KMS-11 (cell line): ENCODE results near the gene OR4L1.

Source experiments
- H2AFZ ChIP-seq: fragments of 200-600 bp; sonication (generic); 2 replicates; pipeline ENCODE4 v1.6.1; 2016; ENCODE audit warnings: antibody characterized with exemption, mixed run types, low read depth
- H3K27ac ChIP-seq: fragments of 200-600 bp; sonication (generic); 2 replicates; pipeline ENCODE4 v1.6.1; 2016; ENCODE audit warnings: mild to moderate bottlenecking, mixed run types
- H3K27me3 ChIP-seq: fragments of 200-600 bp; sonication (generic); 2 replicates; pipeline ENCODE4 v1.6.1; 2017; ENCODE audit warnings: mild to moderate bottlenecking, low read depth, mixed run types, moderate library complexity; ENCODE audit not compliant: insufficient read depth
- H3K36me3 ChIP-seq: fragments of 200-600 bp; sonication (generic); 2 replicates; pipeline ENCODE4 v1.6.1; 2017; ENCODE audit warnings: mild to moderate bottlenecking, mixed run types; ENCODE audit not compliant: insufficient read depth
- H3K4me1 ChIP-seq: fragments of 200-600 bp; sonication (generic); 2 replicates; pipeline ENCODE4 v1.6.1; 2016; ENCODE audit warnings: mild to moderate bottlenecking, low read depth, mixed run types; ENCODE audit not compliant: poor library complexity, severe bottlenecking
- H3K4me2 ChIP-seq: fragments of 200-600 bp; sonication (generic); 2 replicates; pipeline ENCODE4 v1.7.0; 2016; ENCODE audit warnings: mild to moderate bottlenecking, mixed run types
- H3K4me3 ChIP-seq: fragments of 200-600 bp; sonication (generic); IDR thresholded peaks from 2 replicates; pipeline ENCODE4 v1.6.1; 2017; ENCODE audit warnings: low read depth, low read length, mixed read lengths; ENCODE audit not compliant: insufficient read depth
- H3K79me2 ChIP-seq: fragments of 200-600 bp; sonication (generic); 2 replicates; pipeline ENCODE4 v1.6.1; 2016; ENCODE audit warnings: low read depth, mixed run types; ENCODE audit not compliant: insufficient read depth
- H3K9ac ChIP-seq: fragments of 200-600 bp; sonication (generic); 2 replicates; pipeline ENCODE4 v1.6.1; 2016; ENCODE audit warnings: mild to moderate bottlenecking, mixed run types
- H4K20me1 ChIP-seq: fragments of 200-600 bp; sonication (generic); 2 replicates; pipeline ENCODE4 v1.6.1; 2016; ENCODE audit warnings: mild to moderate bottlenecking, mixed run types; ENCODE audit not compliant: insufficient read depth
- TF ChIP-seq, protein P1 (sequence below): fragments of 200-600 bp; sonication (generic); conservative IDR thresholded peaks from 2 replicates; pipeline ENCODE4 v1.6.1; 2017; ENCODE audit warnings: low read depth, mild to moderate bottlenecking, antibody characterized with exemption, low read length, moderate library complexity, mixed read lengths

Gene OR4L1

DNA sequence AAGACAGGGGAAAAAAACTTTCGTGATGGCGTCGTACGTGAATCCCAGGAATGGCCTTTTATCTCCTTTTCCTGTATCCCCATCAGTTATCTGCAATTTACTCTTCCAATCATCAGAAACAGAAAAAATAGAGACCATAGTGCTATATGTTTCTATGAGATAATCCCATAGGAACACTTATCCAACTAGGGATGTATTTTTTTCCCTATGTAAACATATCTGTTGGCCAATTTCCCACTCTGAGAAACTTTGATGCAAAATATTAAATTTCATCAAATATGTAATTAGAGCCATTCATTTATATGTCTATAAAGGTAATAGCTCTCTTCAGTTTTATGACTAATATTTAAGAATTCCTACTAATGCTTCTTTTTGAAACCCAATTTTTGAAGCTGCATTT is 23.9 kb upstream of the OR4L1 start, which contains the start of gene OR4K13:
Gene OR4K13, minus strand, starts transcription at position 101 of the 400 bp plus-strand sequence. CDS start 1,280 bp downstream, outside the sequence.
- TF ChIP-seq, protein P1, sequence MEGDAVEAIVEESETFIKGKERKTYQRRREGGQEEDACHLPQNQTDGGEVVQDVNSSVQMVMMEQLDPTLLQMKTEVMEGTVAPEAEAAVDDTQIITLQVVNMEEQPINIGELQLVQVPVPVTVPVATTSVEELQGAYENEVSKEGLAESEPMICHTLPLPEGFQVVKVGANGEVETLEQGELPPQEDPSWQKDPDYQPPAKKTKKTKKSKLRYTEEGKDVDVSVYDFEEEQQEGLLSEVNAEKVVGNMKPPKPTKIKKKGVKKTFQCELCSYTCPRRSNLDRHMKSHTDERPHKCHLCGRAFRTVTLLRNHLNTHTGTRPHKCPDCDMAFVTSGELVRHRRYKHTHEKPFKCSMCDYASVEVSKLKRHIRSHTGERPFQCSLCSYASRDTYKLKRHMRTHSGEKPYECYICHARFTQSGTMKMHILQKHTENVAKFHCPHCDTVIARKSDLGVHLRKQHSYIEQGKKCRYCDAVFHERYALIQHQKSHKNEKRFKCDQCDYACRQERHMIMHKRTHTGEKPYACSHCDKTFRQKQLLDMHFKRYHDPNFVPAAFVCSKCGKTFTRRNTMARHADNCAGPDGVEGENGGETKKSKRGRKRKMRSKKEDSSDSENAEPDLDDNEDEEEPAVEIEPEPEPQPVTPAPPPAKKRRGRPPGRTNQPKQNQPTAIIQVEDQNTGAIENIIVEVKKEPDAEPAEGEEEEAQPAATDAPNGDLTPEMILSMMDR: no peak
- Histone ChIP-seq H3K4me3 (no peak within 1 kb of the TSS), H2AFZ (no peak within 1 kb of the TSS), H3K9ac (no peak within 1 kb of the TSS), H3K4me2 (no peak within 1 kb of the TSS), H3K4me1 (no peaks in the 10 kb centered on the region), H3K79me2 (no peaks in the 10 kb centered on the region), H4K20me1 (no peaks in the 10 kb centered on the region), H3K27me3 (no peaks in the 10 kb centered on the region), H3K36me3 (no peaks in the 10 kb centered on the region), H3K27ac (no peak within 1 kb of the TSS)

DNA sequence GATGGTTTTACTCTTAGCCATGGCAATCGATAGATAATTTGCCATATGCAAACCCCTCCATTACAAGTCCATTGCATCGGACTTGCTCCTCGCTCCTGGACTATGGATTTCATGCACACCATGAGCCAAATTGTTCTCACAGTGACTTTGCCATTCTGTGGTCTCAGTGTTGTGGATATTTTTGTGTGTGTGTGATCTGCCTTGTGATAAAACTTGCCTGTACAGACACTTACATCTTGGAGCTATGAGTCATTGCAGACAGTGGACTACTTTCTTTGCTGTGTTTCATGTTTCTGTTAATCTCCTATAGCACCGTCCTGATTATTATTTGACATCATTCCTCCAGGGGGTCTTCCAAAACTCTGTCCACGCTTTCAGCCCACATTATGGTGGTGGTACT is 15.6 kb upstream of the OR4L1 start:
- no peaks in the 10 kb centered on the region for H4K20me1 ChIP-seq
- H3K4me3 ChIP-seq: no peak overlapping the region
- no peaks in the 10 kb centered on the region for H3K79me2 ChIP-seq
- H3K9ac ChIP-seq: no peak overlapping the region
- no peaks in the 10 kb centered on the region for H3K4me1 ChIP-seq
- no peaks in the 10 kb centered on the region for H3K27me3 ChIP-seq
- H3K4me2 ChIP-seq: no peak overlapping the region
- TF ChIP-seq, protein P1: no peak
- H2AFZ ChIP-seq: no peak overlapping the region
- no peak overlapping the region for H3K27ac ChIP-seq
- H3K36me3 ChIP-seq: no peaks in the 10 kb centered on the region

DNA sequence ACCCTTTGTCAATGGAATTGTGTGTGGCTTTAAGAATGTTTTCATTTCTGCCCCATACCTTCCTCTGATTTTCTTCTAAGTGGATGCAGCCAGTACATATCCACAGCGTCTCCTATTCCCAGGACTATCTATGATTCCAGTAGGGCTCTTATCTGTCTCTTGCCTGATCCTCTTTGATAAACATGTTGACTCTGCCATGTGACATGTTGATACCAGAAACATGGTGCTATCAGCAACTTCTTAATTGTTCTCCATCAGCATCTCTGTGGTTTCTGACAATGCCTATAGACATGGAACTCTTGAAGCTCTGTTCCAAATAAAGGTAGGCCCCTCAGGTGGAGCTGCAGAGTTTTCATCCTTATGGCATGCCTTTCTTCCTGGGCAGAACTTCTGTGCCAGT is 11.6 kb upstream of the OR4L1 start:
- Histone ChIP-seq H3K4me1 (no peaks in the 10 kb centered on the region), H3K27me3 (no peaks in the 10 kb centered on the region), H3K4me3 (no peak overlapping the region), H2AFZ (no peak overlapping the region), H3K27ac (no peak overlapping the region), H4K20me1 (no peaks in the 10 kb centered on the region), H3K79me2 (no peaks in the 10 kb centered on the region), H3K36me3 (no peaks in the 10 kb centered on the region), H3K9ac (no peak overlapping the region), H3K4me2 (no peak overlapping the region)
- TF ChIP-seq, protein P1: no peak

DNA sequence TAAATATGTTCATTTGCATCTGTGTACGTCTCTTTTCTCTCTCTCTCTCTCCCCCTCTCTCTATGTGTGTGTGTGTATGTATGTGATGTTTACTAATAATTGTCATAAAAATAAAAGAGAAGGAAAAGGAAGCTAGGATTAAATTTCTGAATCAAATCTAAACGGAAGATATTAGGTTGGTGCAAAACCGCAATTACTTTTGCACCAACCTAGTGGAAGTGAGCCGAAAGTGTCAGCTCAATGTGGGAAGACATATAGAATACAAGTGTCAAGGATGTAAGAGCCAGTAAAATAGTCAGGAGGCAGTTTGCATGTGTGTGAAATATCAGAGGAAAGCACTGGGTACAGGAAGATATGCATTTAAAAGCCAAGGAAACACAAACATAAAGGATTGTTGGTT is 32.2 kb downstream of the OR4L1 start:
- TF ChIP-seq, protein P1: no peak
- Histone ChIP-seq H3K27ac (no peak overlapping the region), H3K4me3 (no peak overlapping the region), H3K79me2 (no peaks in the 10 kb centered on the region), H3K27me3 (no peaks in the 10 kb centered on the region), H3K4me2 (no peak overlapping the region), H3K36me3 (no peaks in the 10 kb centered on the region), H3K9ac (no peak overlapping the region), H2AFZ (no peak overlapping the region), H4K20me1 (no peaks in the 10 kb centered on the region), H3K4me1 (no peaks in the 10 kb centered on the region)
